Pancreas (tissue), 10 donors: Measurements from ENCODE around the gene FRMD5. TPM values are rescaled to one million over a fixed set of nuclear protein-coding genes. Genes with fewer than 3 reads are reported as not detected.

Source experiments
- ATAC-seq, 4 donors: fragments of 200-7000 bp; cut with Tn5 transposase; one replicate each; pipeline versions ENCODE4 v1.8.0 to v1.9.1; 2020; ENCODE audit warnings: mild to moderate bottlenecking in 4 of 4, moderate library complexity in 4 of 4
- DNase-seq, 6 donors: peaks; one replicate each; pipeline ENCODE4 v3.0.0-alpha.2; 2020
- FAIRE-seq: peaks from 2 replicates; lab custom pipeline; 2012; peaks lifted over from hg19 to GRCh38; lab: Jason Lieb, UNC
- H3K27ac ChIP-seq, 4 donors: fragments of 200-600 bp; sonication (generic); 1 replicate in 3 of 4; 2 replicates in 1 of 4; pipeline versions ENCODE4 v1.5.0 to v1.8.0; 2020
- H3K27me3 ChIP-seq, 4 donors: fragments of 200-600 bp; one replicate each; pipeline ENCODE4 v1.8.0; 2021
- H3K36me3 ChIP-seq, 3 donors: fragments of 200-600 bp; sonication (generic) in 1 of 3; one replicate each; pipeline versions ENCODE4 v1.5.0 to v1.8.0; 2020 to 2021
- H3K4me1 ChIP-seq, 3 donors: fragments of 200-600 bp; one replicate each; pipeline ENCODE4 v1.8.0; 2021
- H3K4me3 ChIP-seq, 4 donors: fragments of 200-600 bp; sonication (generic) in 2 of 4; one replicate each; pipeline versions ENCODE4 v1.5.0 to v1.8.0; 2020 to 2021
- H3K9me3 ChIP-seq, 4 donors: fragments of 200-600 bp; one replicate each; pipeline ENCODE4 v1.8.0; 2021
- WGBS, 2 donors: extraction: QIAGEN DNeasy Blood & Tissue Kit; methylation state at CpG; one replicate each; pipeline ENCODE4 v1.1.7; 2013; 5-methylcytosine and 5-hydroxymethylcytosine counted together
- intact Hi-C, 3 donors: fragments of 100-400 bp; cut with DNase I; formaldehyde crosslinking; loops; one replicate each; pipeline versions ENCODE4 v1.11.1 to v1.14.2; 2022
- polyA plus RNA-seq, 2 donors: library from polyadenylated mRNA; stranded (reverse); fragments of 200-250 nt; gene quantifications; one replicate each; pipeline ENCODE4 v1.2.3, GENCODE V29; 2013
- total RNA-seq, 6 donors: library from RNA; stranded (reverse); fragmentation: NEBNext Ultra II Directional in 4 of 6; extraction: Animal tissue kit (Norgen Biotek cat#: 25700) in 4 of 6; gene quantifications; one replicate each; pipeline versions ENCODE4 v1.2.1 to v1.2.4, GENCODE V29; 2021 to 2023
- TF ChIP-seq, protein P1 (sequence below), 4 donors: fragments of 200-600 bp; sonication (generic) in 3 of 4; IDR thresholded peaks; one replicate each; pipeline versions ENCODE4 v1.5.0 to v1.8.0; 2021; ENCODE audit warnings: antibody characterized with exemption in 4 of 4
- donor health status: healthy with polysubstance abuse.
- donor health status: DM: no; HTN: no; CAD: no; lungs with moderate emphysema.
- donor health status: DM: no; HTN: no; CAD: no.
- donor health status: control.
- donor health status: control.
- donor health status: Bipolar disorder and iron deficiency.
- donor health status: DM: yes; HTN: yes; CAD: no.
- donor health status: DM: no; HTN: no; CAD: no.
- donor health status: DM: no; HTN: no; CAD: no.
- donor health status: DM: yes; HTN: yes; CAD: no.

The FRMD5 gene
- total and polyA plus RNA-seq, 8 donors, result 0.04 to 1.5 (median 0.35) TPM; not detected in 1

DNA sequence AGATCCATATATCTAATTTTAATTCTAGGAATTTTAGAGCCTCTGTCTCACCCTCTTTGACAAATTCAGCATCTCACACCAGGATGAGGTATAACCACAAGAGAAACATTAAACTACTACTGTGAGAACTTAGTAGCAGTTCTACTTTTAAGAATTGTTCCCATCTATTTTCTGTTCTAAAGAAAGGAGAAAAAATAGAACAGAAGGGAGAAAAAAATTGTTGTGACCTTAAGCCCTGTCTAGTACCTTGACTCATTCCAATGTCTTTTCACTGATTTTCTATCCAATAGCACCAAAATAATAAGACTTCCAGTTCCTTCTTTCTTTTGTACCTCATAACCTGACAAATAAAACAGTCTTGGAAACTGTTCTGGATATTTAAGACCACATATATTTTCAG, 37.0 kb downstream of the FRMD5 start:
- ATAC-seq (peak in 1 of 4 donors; percentile 33), FAIRE-seq (no peak), DNase-seq (no peak)
- intact Hi-C loops, result no loop called here
- Histone ChIP-seq H3K4me1 (peaks cover 0 to 3% (median 0%) of the 10 kb centered on the region in 3 donors), H3K36me3 (no peaks in the 10 kb centered on the region), H3K4me3 (no peak overlapping the region), H3K27ac (peak overlapping the region in 1 of 4 donors; percentile 22), H3K27me3 (no peaks in the 10 kb centered on the region), H3K9me3 (no peaks in the 10 kb centered on the region)
- TF ChIP-seq, protein P1, sequence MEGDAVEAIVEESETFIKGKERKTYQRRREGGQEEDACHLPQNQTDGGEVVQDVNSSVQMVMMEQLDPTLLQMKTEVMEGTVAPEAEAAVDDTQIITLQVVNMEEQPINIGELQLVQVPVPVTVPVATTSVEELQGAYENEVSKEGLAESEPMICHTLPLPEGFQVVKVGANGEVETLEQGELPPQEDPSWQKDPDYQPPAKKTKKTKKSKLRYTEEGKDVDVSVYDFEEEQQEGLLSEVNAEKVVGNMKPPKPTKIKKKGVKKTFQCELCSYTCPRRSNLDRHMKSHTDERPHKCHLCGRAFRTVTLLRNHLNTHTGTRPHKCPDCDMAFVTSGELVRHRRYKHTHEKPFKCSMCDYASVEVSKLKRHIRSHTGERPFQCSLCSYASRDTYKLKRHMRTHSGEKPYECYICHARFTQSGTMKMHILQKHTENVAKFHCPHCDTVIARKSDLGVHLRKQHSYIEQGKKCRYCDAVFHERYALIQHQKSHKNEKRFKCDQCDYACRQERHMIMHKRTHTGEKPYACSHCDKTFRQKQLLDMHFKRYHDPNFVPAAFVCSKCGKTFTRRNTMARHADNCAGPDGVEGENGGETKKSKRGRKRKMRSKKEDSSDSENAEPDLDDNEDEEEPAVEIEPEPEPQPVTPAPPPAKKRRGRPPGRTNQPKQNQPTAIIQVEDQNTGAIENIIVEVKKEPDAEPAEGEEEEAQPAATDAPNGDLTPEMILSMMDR (IDR thresholded peaks at IDR 0.05), result no peak

DNA sequence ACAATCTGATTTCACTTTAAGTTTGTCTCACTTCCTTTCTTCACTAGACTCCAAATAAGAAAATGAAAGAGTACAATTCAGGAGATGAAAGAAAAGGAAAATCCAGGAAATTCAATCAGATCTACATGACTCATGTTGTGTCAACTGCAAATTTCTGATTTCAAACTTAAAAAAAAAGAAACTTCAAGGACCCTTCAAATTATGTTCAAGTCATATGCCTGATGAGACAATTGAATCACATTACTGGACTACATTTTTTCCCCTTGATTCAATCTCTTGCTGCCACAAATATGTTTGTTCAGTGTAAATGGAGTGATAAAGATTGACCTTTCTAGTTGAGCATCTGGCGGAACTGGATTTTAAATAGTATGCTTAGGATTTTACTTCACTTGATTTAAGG, 37.4 kb downstream of the FRMD5 start:
- Histone ChIP-seq H3K27ac (peak overlapping the region in 2 of 4 donors; percentile 6 to 22), H3K27me3 (no peaks in the 10 kb centered on the region), H3K4me3 (no peak overlapping the region), H3K36me3 (no peaks in the 10 kb centered on the region), H3K9me3 (no peaks in the 10 kb centered on the region), H3K4me1 (peaks cover 0 to 3% (median 0%) of the 10 kb centered on the region in 3 donors)
- peak in 2 of 4 donors; percentile 85 to 89 for ATAC-seq
- no peak for FAIRE-seq
- intact Hi-C loops, result no loop called here
- WGBS, 2 donors, result 13 to 20% methylated on average over 1 of the region's 1 CpG
- no peak for DNase-seq
- TF ChIP-seq, protein P1 (IDR thresholded peaks at IDR 0.05), result no peak

DNA sequence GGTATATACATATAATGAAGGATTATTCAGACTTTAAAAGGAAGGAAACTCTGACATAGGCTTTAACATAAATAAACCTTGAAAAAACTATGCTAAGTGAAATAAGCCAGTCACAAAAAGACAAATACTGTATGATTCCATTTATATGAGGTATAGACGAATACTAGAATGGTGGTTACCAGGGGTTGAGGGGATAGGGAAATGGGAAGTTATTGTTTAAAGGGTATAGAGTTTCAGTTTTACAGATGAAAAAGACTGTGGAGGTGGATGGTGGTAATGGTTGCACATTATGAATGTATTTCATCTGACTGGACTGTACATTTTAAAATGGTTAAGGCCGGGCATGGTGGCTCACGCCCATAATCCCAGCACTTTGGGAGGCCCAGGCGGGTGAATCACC, 41.7 kb downstream of the FRMD5 start:
- Histone ChIP-seq H3K4me3 (no peak overlapping the region), H3K27me3 (no peaks in the 10 kb centered on the region), H3K9me3 (no peaks in the 10 kb centered on the region), H3K27ac (no peak overlapping the region), H3K4me1 (peaks cover 0 to 3% (median 0%) of the 10 kb centered on the region in 3 donors), H3K36me3 (no peaks in the 10 kb centered on the region)
- TF ChIP-seq, protein P1 (IDR thresholded peaks at IDR 0.05), result no peak
- ATAC-seq (no peak), FAIRE-seq (no peak), DNase-seq (no peak)
- WGBS, 2 donors, result 85 to 90% methylated on average over 4 of the region's 4 CpGs
- intact Hi-C loops, result no loop called here

DNA sequence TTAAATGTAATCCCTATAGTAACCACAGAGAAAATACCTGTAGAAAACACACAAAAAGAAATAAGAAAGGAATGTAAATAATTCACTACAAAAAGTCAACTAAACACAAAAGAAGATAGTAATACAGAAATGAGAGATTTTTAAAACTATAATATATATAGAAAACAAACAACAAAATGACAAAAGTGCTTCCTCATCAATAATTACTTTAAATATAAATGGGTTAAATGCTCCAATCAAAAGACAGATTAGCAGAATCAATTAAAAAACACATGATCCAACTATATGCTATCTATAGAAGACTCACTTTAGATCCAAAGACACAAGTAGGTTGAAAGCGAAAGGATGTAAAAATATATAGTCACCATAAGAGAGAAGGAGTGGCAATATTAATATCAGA, 45.8 kb downstream of the FRMD5 start:
- FAIRE-seq, result no peak
- no peak for ATAC-seq
- H3K27ac ChIP-seq, result no peak overlapping the region
- WGBS, 2 donors, result 47 to 95% methylated on average over 1 of the region's 1 CpG
- no peaks in the 10 kb centered on the region for H3K27me3 ChIP-seq
- intact Hi-C loops, result no loop called here
- no peak overlapping the region for H3K4me3 ChIP-seq
- DNase-seq, result no peak
- no peaks in the 10 kb centered on the region for H3K36me3 ChIP-seq
- no peaks in the 10 kb centered on the region for H3K4me1 ChIP-seq
- TF ChIP-seq, protein P1 (IDR thresholded peaks at IDR 0.05), result no peak
- H3K9me3 ChIP-seq, result no peaks in the 10 kb centered on the region

DNA sequence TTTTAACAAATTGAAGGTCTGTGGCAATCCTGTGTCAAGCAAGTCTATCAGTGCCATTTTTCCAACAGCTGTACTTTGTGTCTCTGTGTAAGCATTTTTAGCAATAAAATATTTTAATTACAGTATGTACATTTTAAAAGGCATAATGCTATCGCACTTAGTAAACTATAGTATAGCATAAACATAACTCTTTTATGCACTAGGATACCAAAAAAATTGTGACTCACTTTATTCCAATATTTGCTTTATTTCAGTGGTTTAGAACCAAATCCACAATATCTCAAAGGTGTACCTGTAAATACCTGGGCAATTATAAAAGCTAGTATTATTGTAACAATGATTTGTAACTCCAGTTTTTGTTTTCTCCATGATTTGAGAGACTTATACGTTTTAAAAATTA, 46.5 kb downstream of the FRMD5 start:
- intact Hi-C loops, result no loop called here
- no peak overlapping the region for H3K4me3 ChIP-seq
- H3K36me3 ChIP-seq, result no peaks in the 10 kb centered on the region
- no peaks in the 10 kb centered on the region for H3K4me1 ChIP-seq
- TF ChIP-seq, protein P1 (IDR thresholded peaks at IDR 0.05), result no peak
- 63 to 69% methylated on average over 2 of the region's 2 CpGs for WGBS, 2 donors
- no peak for ATAC-seq
- no peak overlapping the region for H3K27ac ChIP-seq
- FAIRE-seq, result no peak
- no peaks in the 10 kb centered on the region for H3K9me3 ChIP-seq
- DNase-seq, result no peak
- H3K27me3 ChIP-seq, result no peaks in the 10 kb centered on the region
